HFFc6 (cell line): Measurements from ENCODE around the gene MYO18B. TPM values are rescaled to one million over a fixed set of nuclear protein-coding genes. Genes with fewer than 3 reads are reported as not detected.

ENCODE experiments used
- DNase-seq: peaks from one replicate; pipeline ENCODE4 v3.0.0-alpha.2; 2018
- H3K27ac Mint-ChIP-seq: 2 replicates; pipeline ENCODE4 v1.8.0; 2020; ENCODE audit warnings: mild to moderate bottlenecking, mixed read lengths
- H3K27me3 Mint-ChIP-seq: 2 replicates; pipeline ENCODE4 v1.8.0; 2021; ENCODE audit warnings: mild to moderate bottlenecking, moderate library complexity, mixed read lengths; ENCODE audit not compliant: insufficient read depth
- H3K36me3 Mint-ChIP-seq: 2 replicates; pipeline ENCODE4 v1.8.0; 2021; ENCODE audit warnings: low read depth, mixed read lengths
- H3K4me1 Mint-ChIP-seq: 2 replicates; pipeline ENCODE4 v1.8.0; 2020; ENCODE audit warnings: low read depth, mixed read lengths
- H3K4me3 Mint-ChIP-seq: 2 replicates; pipeline ENCODE4 v1.8.0; 2020; ENCODE audit warnings: mild to moderate bottlenecking, moderate library complexity, mixed read lengths
- H3K9me3 Mint-ChIP-seq: 2 replicates; pipeline ENCODE4 v1.8.0; 2020; ENCODE audit warnings: mild to moderate bottlenecking, mixed read lengths
- total RNA-seq, 6 experiments: library from RNA; stranded (reverse); fragmentation: NEBNext Ultra II Directional; extraction: Animal tissue kit (Norgen Biotek cat#: 25700); gene quantifications; 2 replicates in 1 of 6; 3 replicates in 5 of 6; pipeline ENCODE4 v1.2.3, GENCODE V29; 2021
- TF ChIP-seq, protein P1 (sequence below): fragments of 200-600 bp; sonication (generic); IDR thresholded peaks from 2 replicates; pipeline ENCODE4 v1.5.0; 2021; ENCODE audit warnings: antibody characterized with exemption, mild to moderate bottlenecking

Gene MYO18B
- total RNA-seq, 6 experiments from 2014 or later = 0.02 TPM; not detected in 5

DNA sequence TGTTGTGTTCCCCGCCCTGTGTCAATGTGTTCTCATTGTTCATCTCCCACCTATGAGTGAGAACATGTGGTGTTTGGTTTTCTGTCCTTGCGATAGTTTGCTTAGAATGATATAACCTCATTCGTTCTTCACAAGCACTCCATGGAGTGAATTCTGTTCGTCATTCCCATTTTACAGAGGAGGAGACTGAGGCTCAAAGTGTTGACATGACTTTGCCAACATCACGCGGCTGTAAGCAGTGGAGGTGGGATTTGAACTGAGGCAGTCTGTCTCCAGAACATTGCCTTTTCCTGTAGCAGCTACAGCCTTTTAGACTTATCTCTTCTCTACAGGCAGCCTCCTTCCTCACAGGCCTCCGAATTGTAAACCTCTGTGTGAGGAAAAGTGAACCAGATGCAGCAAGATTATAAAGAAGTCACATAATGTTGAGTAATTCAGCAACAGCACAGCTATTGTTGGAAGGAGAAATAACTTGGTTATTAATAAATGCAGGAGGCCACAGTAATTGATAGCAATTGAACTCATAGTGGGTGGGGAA lies 74.6 kb downstream of the MYO18B start:
- H3K4me1 Mint-ChIP-seq = no peaks in the 10 kb centered on the region
- no peaks in the 10 kb centered on the region for H3K27me3 Mint-ChIP-seq
- no peak overlapping the region for H3K27ac Mint-ChIP-seq
- no peak for DNase-seq
- H3K36me3 Mint-ChIP-seq = peaks cover 11% of the 10 kb centered on the region; the same call in 1 of the 2 replicates
- TF ChIP-seq, protein P1, sequence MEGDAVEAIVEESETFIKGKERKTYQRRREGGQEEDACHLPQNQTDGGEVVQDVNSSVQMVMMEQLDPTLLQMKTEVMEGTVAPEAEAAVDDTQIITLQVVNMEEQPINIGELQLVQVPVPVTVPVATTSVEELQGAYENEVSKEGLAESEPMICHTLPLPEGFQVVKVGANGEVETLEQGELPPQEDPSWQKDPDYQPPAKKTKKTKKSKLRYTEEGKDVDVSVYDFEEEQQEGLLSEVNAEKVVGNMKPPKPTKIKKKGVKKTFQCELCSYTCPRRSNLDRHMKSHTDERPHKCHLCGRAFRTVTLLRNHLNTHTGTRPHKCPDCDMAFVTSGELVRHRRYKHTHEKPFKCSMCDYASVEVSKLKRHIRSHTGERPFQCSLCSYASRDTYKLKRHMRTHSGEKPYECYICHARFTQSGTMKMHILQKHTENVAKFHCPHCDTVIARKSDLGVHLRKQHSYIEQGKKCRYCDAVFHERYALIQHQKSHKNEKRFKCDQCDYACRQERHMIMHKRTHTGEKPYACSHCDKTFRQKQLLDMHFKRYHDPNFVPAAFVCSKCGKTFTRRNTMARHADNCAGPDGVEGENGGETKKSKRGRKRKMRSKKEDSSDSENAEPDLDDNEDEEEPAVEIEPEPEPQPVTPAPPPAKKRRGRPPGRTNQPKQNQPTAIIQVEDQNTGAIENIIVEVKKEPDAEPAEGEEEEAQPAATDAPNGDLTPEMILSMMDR = no peak
- peaks cover 68% of the 10 kb centered on the region for H3K9me3 Mint-ChIP-seq
- H3K4me3 Mint-ChIP-seq = no peak overlapping the region

DNA sequence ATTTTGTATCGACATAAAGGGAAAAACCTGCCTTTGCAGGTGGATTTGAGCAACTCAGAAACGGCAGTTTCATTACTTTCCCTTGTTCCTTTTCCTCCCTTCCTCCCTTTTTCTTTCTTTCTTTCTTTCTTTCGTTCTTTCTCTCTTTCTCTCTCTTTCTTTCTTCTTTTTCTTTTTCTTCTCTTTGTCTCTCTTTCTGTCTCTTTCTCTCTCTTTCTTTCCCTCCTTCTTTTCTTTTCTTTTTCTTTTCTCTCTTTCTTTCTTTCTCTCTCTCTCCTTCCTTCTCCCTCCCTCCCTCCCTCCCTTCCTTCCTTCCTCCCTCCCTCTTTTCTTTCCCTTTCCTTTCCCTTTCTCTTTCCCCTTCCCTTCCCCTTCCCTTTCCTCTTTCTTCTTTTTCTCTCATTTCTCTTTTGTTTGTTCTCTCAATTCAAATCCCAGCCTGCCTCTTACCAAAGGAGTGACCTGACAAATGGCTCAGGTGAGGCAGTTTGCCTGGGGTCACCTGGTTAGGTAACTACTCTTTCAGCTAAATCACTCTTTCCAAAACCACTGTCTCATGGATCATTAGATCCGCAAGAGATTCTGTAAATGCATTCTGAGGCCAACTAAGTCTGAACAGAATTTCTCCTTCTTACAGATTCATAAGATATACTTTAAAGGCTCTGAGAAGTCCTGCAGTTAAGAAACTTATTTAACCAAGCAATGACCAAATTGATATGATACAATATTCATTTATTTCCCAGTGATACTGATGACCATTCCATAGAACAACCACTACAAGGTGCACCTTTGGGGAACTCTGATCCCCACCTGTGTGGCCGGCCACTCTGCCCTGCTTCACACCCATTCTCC lies 75.3 kb downstream of the MYO18B start:
- Mint-ChIP-seq H3K27ac (no peak overlapping the region), H3K4me1 (no peaks in the 10 kb centered on the region), H3K9me3 (peaks cover 66% of the 10 kb centered on the region), H3K36me3 (peaks cover 15% of the 10 kb centered on the region), H3K4me3 (no peak overlapping the region), H3K27me3 (no peaks in the 10 kb centered on the region)
- DNase-seq = no peak
- TF ChIP-seq, protein P1 = no peak

DNA sequence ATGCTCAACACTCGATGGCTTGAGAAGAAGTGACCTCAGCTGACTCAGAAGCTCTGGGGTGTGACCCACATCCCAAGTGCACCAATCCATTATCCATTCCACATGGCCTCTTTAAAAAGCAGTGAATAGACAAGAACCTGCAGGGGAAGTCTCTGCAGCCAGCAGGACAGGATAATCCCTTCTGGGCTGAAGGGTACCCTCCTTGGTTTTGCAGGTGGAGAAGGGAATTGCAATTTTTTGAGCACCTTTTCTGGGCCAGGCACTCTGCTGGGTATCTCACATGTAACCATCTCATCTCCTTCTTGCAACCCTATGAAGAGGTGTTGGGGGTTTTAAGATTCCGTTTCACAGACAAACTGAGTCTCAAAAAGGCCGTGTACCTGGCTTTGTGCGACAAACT lies 76.6 kb downstream of the MYO18B start:
- no peak for DNase-seq
- no peaks in the 10 kb centered on the region for H3K27me3 Mint-ChIP-seq
- no peak overlapping the region for H3K27ac Mint-ChIP-seq
- H3K9me3 Mint-ChIP-seq = peaks cover 74% of the 10 kb centered on the region
- TF ChIP-seq, protein P1 = no peak
- no peaks in the 10 kb centered on the region for H3K4me1 Mint-ChIP-seq
- H3K36me3 Mint-ChIP-seq = peaks cover 23% of the 10 kb centered on the region
- no peak overlapping the region for H3K4me3 Mint-ChIP-seq

DNA sequence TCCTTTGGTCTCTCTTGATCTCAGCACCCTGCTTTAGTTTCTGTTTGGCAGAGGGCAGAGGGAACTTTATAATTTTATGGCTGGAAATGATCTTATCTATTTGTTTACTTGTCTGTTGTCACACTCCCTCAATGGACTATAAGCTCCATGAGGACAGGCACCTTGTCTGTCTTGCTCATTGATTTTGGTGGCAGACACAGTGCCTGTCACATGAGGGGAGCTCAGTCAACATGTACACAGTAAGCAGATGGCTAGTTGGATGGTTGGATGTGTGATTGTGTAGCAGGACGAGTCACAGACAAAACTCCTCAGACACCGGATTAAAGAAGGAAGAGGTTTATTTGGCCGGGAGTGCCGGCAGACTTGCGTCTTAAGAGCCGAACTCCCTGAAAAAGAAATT lies 80.4 kb downstream of the MYO18B start:
- TF ChIP-seq, protein P1 = no peak
- Mint-ChIP-seq H3K9me3 (peaks cover 66% of the 10 kb centered on the region), H3K36me3 (peaks cover 17% of the 10 kb centered on the region), H3K27ac (no peak overlapping the region), H3K4me1 (no peaks in the 10 kb centered on the region), H3K4me3 (no peak overlapping the region), H3K27me3 (no peaks in the 10 kb centered on the region; the same call in 1 of the 2 replicates)
- no peak for DNase-seq

DNA sequence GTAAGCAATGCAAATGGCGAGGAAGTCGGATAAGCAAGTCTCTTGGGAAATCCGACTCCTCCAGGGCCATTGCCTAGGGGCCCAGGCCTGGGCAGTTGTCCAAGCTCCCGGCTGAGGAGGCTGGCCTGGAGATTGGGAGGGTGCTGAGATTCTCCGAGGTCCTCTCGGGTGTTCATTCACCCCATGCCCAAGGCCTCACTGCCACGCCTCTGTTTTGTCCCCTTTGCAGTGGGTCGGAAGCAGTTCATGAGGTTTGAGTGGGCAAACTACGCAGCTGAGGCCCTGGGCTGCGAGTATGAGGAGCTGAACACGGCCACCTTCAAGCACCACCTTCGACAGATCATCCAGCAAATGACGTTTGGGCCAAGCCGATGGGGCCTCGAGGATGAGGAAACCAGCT lies 81.3 kb downstream of the MYO18B start:
- H3K27ac Mint-ChIP-seq = no peak overlapping the region

More for the DNA sequence above, 81.3 kb downstream of the MYO18B start:
- Mint-ChIP-seq H3K9me3 (peaks cover 65% of the 10 kb centered on the region), H3K27me3 (no peaks in the 10 kb centered on the region; the same call in 1 of the 2 replicates), H3K4me3 (no peak overlapping the region), H3K36me3 (peaks cover 17% of the 10 kb centered on the region), H3K4me1 (no peaks in the 10 kb centered on the region)
- DNase-seq = no peak
- TF ChIP-seq, protein P1 = no peak
